Uterus (tissue), 4 donors: Measurements from ENCODE around the gene FHDC1. TPM values are rescaled to one million over a fixed set of nuclear protein-coding genes. Genes with fewer than 3 reads are reported as not detected.

Experiments
- DNase-seq, 2 donors: peaks; one replicate each; pipeline ENCODE4 v3.0.0-alpha.2; 2019 to 2020
- H3K27ac ChIP-seq, 2 donors: fragments of 200-600 bp; sonication (generic); 1 replicate in 1 of 2; 2 replicates in 1 of 2; pipeline ENCODE4 v1.5.1; 2016 to 2018
- H3K27me3 ChIP-seq, 2 donors: fragments of 200-600 bp; sonication (generic); one replicate each; pipeline ENCODE4 v1.5.1; 2018 to 2019; ENCODE audit warnings: control low read depth in 1 of 2
- H3K36me3 ChIP-seq, 2 donors: fragments of 200-600 bp; sonication (generic); one replicate each; pipeline ENCODE4 v1.5.1; 2019; ENCODE audit warnings: control low read depth in 1 of 2
- H3K4me1 ChIP-seq, 2 donors: fragments of 200-600 bp; sonication (generic); one replicate each; pipeline ENCODE4 v1.5.1; 2018 to 2019; ENCODE audit warnings: control low read depth in 1 of 2
- H3K4me3 ChIP-seq, 2 donors: fragments of 200-600 bp; sonication (generic); 1 replicate in 1 of 2; 2 replicates in 1 of 2; pipeline ENCODE4 v1.5.1; 2018 to 2019; ENCODE audit warnings: mild to moderate bottlenecking in 1 of 2
- H3K9me3 ChIP-seq, 2 donors: fragments of 200-600 bp; sonication (generic); one replicate each; pipeline ENCODE4 v1.5.1; 2019; ENCODE audit warnings: control low read depth in 1 of 2
- CTCF ChIP-seq, 4 experiments: fragments of 200-600 bp in 2 of 4; fragments of 450-650 bp in 2 of 4; sonication (generic) in 2 of 4; IDR thresholded peaks; one replicate each; pipeline ENCODE4 v1.5.1; 2016 to 2019; ENCODE audit warnings: antibody characterized with exemption in 4 of 4, mild to moderate bottlenecking in 2 of 4, moderate library complexity in 1 of 4
- POLR2A ChIP-seq, 2 donors: fragments of 450-650 bp; IDR thresholded peaks; one replicate each; pipeline ENCODE4 v1.6.1; 2016; ENCODE audit warnings: antibody characterized with exemption in 2 of 2, mild to moderate bottlenecking in 1 of 2, moderate library complexity in 1 of 2
- intact Hi-C: fragments of 100-400 bp; cut with DNase I; formaldehyde crosslinking; loops from one replicate; pipeline ENCODE4 v1.15.1; 2023; ENCODE audit warnings: low total_unique reads
- total RNA-seq, 4 donors: library from RNA; depleted of rRNA in 3 of 4; stranded (reverse); fragments of >200 nt in 3 of 4; gene quantifications; one replicate each; pipeline versions ENCODE4 v1.1.0 to v1.2.4, GENCODE V29; 2014 to 2023
- donor health status: DM: yes; HTN: yes; CAD: no.

FHDC1 gene
- total RNA-seq, 4 donors from 2014 or later = 0.88 to 10.0 (median 2.9) TPM

DNA sequence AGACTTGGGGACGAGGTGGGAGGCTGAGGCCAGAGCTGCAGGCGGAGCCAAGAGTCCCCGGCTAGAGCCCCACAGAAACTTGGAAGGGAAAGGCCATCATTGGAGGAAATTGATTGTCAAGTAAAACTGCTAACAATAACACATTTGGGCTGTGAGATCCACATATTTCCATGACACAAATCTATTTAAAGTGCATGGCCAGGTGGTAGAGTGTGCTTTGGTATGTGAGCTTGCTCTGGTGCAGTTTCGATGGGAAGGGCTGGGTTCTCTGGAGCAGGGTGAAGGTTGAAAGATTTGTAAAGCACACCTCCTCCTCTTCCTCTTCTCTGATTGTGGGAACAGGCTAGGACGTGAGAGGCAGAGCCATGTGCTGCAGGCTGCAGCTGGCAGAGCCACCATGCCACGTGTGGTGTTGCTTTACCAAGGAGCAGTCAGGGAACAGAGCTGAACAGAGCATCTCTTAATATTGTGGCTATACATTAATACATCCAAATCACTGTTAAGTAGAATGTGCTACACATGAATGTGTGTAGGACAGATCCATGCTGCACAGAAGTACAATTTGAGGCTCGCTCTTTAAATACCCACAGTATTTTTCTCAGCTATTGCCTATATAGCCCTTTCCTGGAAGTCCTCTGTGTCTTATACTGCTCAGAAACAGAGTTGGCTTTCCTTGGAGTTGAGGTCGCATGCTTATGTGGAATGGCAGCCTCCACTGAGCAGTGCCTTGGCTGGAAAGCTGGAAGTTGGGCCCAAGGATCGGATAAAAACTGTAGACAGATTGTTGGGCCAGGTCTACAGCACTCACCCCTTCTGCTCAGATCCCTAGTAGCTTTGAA is 37.7 kb downstream of the FHDC1 start:
- H3K4me1 ChIP-seq = no peaks in the 10 kb centered on the region
- no peaks in the 10 kb centered on the region for H3K9me3 ChIP-seq
- H3K27ac ChIP-seq = no peak overlapping the region
- H3K27me3 ChIP-seq = no peaks in the 10 kb centered on the region
- no peak overlapping the region for H3K4me3 ChIP-seq
- H3K36me3 ChIP-seq = no peaks in the 10 kb centered on the region
- TF ChIP-seq POLR2A (IDR thresholded peaks at IDR 0.05) (no peak), CTCF (IDR thresholded peaks at IDR 0.05) (no peak)
- intact Hi-C loops = no loop called here
- no peak for DNase-seq

- TF ChIP-seq POLR2A (IDR thresholded peaks at IDR 0.05) (no peak), CTCF (IDR thresholded peaks at IDR 0.05) (no peak)
- Histone ChIP-seq H3K27ac (no peak overlapping the region), H3K4me3 (no peak overlapping the region), H3K27me3 (no peaks in the 10 kb centered on the region), H3K36me3 (no peaks in the 10 kb centered on the region), H3K9me3 (no peaks in the 10 kb centered on the region), H3K4me1 (no peaks in the 10 kb centered on the region)
- intact Hi-C loops = no loop called here
- no peak for DNase-seq
Observed at GRCh38 chr4:152974468-152975379, 38.6 kb downstream of the FHDC1 start.

DNA sequence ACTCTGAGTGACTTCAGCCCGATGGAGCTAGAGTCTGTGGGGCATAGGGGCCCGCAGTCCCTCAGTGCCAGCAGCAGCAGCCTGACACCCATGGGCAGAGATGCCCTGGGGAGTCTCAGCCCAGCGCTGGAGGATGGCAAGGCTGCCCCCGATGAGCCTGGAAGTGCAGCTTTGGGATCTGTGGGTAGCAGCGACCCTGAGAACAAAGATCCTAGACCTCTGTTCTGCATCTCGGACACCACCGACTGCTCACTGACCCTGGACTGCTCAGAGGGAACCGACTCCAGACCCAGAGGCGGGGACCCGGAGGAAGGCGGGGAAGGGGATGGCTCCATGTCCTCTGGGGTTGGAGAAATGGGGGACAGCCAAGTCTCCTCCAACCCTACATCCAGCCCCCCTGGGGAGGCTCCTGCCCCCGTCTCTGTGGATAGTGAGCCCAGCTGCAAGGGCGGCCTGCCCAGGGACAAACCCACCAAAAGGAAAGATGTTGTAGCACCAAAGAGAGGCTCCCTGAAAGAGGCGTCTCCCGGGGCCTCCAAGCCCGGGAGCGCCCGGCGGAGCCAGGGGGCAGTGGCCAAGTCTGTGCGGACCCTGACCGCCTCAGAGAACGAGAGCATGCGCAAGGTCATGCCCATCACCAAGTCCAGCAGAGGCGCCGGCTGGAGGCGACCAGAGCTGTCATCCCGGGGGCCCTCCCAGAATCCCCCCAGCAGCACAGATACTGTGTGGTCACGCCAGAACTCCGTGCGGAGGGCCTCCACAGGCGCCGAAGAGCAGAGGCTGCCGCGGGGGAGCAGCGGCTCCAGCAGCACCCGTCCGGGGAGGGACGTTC is 39.5 kb downstream of the FHDC1 start:
- DNase-seq = no peak
- H3K27me3 ChIP-seq = no peaks in the 10 kb centered on the region
- no peak overlapping the region for H3K4me3 ChIP-seq
- no peaks in the 10 kb centered on the region for H3K4me1 ChIP-seq
- no peaks in the 10 kb centered on the region for H3K36me3 ChIP-seq
- H3K9me3 ChIP-seq = no peaks in the 10 kb centered on the region
- H3K27ac ChIP-seq = no peak overlapping the region
- TF ChIP-seq POLR2A (IDR thresholded peaks at IDR 0.05) (no peak), CTCF (IDR thresholded peaks at IDR 0.05) (no peak)
- intact Hi-C loops = no loop called here

DNA sequence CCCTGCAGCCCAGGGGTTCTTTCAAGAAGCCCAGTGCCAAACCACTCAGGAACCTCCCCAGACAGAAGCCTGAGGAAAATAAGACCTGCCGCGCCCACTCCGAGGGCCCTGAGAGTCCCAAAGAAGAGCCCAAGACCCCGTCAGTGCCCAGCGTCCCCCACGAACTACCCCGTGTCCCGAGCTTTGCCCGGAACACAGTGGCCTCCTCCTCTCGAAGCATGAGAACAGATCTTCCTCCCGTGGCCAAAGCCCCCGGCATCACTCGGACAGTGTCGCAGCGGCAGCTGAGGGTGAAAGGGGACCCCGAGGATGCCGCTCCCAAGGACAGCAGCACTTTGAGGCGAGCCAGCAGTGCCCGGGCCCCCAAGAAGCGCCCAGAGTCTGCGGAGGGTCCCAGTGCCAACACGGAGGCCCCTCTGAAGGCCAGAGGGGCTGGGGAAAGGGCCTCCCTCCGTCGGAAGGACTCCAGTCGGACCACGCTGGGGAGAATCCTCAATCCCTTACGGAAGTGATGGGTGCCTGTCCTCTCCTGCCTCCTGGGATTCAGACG is 40.2 kb downstream of the FHDC1 start:
- H3K27me3 ChIP-seq = no peaks in the 10 kb centered on the region
- H3K4me1 ChIP-seq = no peaks in the 10 kb centered on the region
- H3K27ac ChIP-seq = no peak overlapping the region
- H3K36me3 ChIP-seq = no peaks in the 10 kb centered on the region
- intact Hi-C loops = no loop called here
- H3K4me3 ChIP-seq = no peak overlapping the region
- H3K9me3 ChIP-seq = no peaks in the 10 kb centered on the region
- no peak for DNase-seq
- TF ChIP-seq CTCF (IDR thresholded peaks at IDR 0.05) (no peak), POLR2A (IDR thresholded peaks at IDR 0.05) (no peak)
